HT1080 (cell line): Measurements from ENCODE around the gene GALNT12. TPM values are rescaled to one million over a fixed set of nuclear protein-coding genes. Genes with fewer than 3 reads are reported as not detected.

Experiments used
- DNase-seq: peaks from one replicate; pipeline ENCODE4 v3.0.0-alpha.2; 2015; ENCODE audit warnings: low read depth
- polyA plus RNA-seq, 2 experiments: library from polyadenylated mRNA; depleted of rRNA; stranded (reverse); fragments of >200 nt; gene quantifications; 2 replicates each; pipeline ENCODE4 v1.2.3, GENCODE V29; 2015
- total RNA-seq: library from RNA; depleted of rRNA; stranded (reverse); fragments of >200 nt; shearing (Covaris generic); gene quantifications from 2 replicates; pipeline ENCODE4 v1.2.3, GENCODE V29; 2014; rRNA removed

GALNT12 gene, protein sequence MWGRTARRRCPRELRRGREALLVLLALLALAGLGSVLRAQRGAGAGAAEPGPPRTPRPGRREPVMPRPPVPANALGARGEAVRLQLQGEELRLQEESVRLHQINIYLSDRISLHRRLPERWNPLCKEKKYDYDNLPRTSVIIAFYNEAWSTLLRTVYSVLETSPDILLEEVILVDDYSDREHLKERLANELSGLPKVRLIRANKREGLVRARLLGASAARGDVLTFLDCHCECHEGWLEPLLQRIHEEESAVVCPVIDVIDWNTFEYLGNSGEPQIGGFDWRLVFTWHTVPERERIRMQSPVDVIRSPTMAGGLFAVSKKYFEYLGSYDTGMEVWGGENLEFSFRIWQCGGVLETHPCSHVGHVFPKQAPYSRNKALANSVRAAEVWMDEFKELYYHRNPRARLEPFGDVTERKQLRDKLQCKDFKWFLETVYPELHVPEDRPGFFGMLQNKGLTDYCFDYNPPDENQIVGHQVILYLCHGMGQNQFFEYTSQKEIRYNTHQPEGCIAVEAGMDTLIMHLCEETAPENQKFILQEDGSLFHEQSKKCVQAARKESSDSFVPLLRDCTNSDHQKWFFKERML
- 0.10 and 0.30 TPM in 2 replicates for total RNA-seq
- 3.6 and 4.8 TPM in 2 replicates for polyA plus RNA-seq (2015; cell fraction: cytosol; rRNA removed)
- 8.4 TPM in 2 replicates for polyA plus RNA-seq (2015; cell fraction: nucleus; rRNA removed)

DNA sequence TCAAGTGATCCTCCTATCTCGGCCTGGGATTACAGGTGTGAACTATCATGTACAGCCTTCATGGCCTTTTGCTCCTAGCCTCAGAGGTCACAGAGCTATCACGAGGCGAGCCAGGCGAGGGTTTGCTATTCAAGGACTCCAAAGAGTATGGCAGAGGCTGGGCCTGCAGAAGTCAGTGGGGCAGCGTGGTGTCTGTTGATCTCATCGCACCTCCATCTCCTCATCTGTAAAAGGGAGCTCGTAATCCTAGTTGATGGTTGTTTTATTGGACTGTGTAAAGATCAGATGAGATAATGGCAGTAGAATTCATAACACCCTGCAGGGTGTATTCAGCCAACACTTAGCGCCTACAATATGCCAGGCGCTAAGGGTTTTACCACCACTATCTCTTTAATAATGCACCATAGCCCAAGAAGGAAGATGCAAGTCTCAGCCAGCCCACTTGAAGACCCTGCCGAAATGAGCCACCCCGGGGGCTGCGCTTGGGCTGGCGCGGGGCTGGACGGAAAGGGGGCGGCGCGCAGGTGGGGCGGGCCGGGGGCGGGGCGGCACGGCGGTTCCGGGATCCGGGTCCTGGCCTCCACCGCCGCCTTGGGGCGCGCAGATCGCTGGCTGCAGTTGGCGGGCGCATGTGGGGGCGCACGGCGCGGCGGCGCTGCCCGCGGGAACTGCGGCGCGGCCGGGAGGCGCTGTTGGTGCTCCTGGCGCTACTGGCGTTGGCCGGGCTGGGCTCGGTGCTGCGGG lies at the start of gene GALNT12:
TSS of gene GALNT12 (plus strand) at position 601 of the 744 bp plus-strand sequence. CDS start at position 630, 29 bp downstream.
- no peak for DNase-seq

DNA sequence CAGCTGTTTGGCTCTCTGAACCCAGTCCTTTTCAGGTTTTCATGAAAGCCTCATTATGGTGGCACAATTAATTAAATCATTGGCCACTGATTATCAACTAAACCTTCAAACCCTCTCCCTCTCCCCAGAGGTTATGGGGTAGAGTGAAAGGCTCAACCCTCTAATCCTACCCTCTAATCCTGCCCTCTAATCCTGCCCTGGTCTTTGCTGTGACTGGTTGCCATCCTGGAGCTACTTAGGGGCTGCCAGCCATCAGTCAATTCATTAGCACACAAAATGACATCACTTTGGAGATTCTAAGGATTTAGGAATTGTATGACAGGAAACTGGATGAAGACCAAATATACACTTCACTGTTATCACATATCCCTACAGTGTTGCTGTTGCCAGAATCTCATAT lies 47.2 kb upstream of the GALNT12 start:
- DNase-seq = no peak

DNA sequence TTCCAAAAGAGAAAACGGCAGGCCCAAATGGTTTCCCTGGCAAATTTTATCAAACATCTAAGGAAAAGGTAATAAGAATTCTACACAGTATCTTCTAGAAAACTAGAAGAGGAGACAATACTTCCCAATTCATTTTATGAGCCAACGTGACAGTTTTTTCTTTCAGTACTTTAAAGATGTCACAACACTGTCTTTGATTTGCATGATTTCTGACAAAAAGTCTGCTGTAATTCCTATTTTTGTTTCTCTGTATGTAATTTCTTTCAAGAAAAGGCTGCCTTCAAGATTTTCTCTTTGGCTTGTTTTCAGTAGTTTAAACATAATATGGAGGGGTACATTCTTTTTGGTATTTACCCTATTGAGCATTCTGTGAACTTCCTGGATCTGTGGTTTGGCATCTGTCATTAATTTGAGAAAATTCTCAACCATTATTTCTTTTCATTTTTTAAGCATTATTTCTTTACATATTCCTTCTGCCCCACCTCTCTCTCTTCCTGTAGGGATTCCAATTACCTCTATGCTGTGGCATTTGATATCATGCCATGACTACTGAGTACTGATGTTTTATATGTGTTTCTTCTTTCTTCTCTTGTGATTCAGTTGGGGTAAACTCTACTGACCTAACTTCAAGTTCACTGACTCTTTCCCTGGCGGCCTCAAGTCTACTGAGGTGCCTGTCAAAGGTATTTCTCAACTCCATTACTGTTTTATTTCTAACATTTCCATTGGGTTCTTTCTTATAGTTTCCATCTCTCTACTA lies 43.3 kb upstream of the GALNT12 start:
- no peak for DNase-seq

DNA sequence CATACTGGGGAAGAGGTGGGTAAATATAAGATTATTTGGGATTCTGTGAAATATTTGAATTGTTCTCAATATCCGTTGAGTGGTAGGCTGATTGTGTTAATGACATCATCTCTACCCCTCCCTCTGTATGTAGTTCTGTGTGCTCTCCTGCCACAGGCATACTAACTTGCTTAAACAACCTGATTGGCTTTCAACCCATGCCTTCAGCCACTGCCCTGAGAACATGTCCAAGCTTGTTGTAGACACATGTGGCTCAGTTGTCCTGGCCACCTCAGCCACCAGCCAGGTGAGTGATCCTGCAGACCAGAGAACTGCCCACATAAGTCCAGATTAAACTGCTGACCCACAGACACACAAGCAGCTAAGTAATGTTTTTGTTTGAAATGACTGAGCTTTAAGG lies 42.2 kb upstream of the GALNT12 start:
- no peak for DNase-seq

DNA sequence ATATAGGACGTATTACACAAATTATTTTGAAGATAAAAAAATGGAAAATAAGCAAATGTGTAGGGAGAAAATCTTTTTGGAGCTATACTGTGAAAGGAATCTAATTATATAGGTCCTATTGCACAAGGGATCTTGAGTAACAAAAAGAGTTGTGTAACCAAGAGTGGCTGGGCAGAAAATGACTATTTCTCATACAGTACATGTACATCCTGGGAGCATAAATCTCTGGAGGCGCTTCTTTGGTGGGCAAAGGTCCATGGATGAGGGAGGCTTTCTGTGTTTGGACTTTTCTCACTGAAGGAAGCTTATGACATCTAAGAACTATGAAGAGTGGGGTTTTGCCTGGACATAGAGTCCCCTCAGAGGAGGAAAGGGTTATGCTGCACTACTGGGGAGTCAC lies 40.9 kb upstream of the GALNT12 start:
- no peak for DNase-seq

DNA sequence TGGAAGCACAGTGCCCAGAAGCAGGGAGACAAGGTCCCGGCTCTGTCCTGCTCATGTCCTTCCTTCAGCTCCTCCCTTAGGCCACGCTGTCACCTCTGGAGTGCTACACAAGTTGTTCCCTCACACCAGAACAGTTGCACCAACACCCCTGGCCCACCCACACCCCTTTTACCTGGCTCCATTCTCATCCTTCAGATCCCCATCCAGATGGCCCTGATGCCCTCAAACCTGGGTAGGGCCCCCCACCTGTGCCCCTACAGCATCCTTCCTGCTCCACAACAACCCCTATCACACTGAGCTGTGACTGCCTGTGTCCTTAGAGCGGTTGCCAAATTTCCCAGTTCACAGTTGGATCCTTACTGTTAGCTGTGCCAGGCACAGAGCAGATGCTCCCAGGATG lies 40.3 kb upstream of the GALNT12 start:
- no peak for DNase-seq

DNA sequence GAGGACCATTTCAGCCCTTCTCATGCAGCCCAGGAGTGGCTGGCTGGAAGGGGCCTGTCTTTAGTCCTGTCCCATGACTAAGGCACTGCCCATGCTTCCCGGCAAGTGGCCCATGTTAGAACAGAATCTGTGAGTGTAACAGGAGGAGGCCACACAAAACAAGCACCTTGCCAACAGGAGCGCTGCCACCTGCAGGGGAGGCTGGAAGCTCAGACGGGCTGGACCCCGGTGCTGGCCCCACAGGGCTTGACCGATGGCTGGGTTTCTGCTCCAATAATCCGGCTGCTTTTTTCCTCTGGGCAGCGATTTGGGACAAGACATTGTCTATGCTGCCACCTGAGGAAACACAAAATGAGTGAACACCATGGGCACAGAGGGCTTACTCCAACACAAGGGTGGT lies 39.6 kb upstream of the GALNT12 start:
- DNase-seq = no peak

DNA sequence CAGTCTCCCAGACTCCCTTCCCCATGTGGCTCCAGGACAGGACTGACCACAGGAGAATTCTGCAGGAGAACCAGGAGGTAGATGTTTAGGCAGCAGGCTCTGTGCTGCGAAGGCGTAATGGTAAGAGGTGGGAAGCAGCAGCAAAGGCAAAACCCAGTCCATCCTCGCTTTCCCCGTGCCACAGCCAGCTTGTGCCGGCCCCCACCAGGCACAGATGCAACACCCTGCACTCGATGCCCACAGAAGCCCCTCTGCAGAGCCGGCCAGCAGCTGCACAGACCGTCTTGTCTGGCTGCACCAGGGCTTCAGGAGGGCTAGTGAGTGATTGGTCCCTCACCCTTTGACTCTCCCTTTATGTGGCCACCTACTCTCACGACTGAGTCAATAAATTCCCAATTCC lies 39.1 kb upstream of the GALNT12 start:
- DNase-seq = no peak

DNA sequence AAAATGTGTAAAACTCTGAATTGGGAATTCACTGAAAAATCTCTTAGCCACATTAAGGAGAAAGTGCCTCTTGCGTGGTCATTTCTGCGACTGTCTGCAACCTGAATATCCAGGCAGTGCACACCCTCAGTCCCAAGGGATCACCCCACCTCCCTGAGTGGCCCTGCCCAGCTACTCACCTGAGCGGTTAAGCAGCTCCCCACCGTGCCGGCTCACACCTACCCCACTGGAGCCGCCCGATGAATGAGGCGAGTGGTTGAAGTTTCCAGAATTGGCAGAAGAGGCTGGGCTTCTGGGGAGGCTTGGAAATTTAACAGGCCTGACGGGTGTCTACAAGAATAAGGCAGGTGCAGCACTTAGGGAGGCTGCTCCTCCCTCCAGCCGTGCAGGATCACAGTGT lies 36.8 kb upstream of the GALNT12 start:
- no peak for DNase-seq

DNA sequence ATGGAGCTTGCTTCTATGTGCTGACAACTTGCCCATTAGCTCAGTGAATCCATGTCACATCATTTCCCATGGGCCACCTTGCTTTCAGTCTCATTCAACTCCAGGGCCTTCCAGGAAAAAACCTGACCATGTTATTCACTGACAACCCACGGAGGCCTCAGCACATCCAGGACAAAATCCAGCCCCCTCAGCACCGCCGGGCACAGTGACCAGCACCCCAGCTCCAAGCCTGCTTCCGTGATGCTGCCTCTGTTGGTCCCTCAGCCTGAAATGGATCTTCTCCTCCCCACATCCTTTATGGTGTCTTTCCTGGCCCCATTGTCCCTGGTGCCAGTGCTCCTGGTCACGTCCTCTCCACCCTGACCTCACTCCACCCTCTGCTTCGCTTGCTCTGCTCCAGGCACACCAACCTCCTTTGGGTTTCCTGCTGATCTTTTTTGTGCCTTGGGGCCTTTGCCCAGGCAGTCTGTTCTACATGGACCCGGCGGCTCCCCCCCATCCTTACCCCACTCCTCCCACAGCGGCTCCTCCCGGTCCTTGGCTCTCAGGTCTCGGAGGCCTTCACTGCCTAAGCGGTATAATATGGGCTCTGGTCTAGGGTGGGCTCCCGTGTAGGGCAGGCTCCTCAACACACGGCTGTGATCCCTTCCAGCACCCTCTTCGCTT lies 36.1 kb upstream of the GALNT12 start:
- DNase-seq = no peak

DNA sequence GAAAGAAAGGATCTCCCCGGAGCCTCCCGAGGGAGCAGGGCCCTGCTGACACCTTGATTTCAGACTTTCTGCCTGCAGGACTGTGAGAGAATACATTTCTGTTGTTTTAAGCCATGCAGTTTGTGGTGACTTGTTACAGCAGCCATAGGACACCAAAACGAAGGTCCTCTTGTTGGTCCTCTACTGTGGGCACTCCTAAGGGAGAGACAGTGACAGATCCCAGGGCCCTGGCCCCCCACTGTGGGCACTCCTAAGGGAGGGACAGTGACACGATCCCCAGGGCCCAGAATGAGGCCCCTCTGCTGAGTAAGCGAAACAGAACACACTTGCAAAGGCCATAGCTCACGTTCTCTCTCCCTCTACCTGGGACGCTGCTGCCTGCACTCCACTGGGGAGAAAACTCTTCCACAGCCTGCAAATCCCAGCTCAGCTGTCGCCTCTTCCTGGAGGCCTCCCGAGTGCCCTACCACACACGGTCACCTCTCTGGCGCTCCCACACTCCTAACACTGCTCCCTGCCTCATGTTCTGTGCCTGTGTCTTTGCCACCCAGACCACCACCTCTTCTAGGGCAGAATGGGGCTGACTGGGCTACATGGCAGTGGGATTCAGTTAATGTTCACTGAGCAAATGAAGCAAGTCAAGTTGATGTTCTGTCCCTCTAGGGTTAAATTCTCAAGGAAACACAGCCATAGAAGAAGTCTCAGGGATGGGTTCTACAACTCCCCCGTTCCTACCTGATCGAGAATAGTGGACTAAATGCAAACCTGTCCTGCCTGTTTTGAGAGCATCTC lies 34.9 kb upstream of the GALNT12 start:
- no peak for DNase-seq

DNA sequence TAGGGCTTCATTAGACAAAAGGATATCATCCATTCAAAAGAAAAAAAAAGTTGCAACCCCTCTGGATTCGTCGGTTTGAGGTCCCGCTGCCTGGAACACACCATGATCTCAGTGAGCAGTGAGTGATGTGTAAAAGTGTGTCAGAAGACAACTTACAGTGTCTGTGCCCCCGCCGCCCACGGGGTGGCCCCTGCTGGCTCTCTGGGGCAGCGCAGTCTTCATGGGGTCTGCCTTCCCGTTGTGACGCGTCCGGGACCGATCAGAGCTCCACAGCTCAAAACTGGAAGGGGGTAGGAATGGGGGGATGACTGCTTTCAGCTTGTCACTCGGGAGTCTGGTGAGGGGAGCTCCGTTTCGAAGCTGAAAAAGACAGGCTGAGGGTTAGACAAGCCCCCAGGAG lies 33.7 kb upstream of the GALNT12 start:
- no peak for DNase-seq

DNA sequence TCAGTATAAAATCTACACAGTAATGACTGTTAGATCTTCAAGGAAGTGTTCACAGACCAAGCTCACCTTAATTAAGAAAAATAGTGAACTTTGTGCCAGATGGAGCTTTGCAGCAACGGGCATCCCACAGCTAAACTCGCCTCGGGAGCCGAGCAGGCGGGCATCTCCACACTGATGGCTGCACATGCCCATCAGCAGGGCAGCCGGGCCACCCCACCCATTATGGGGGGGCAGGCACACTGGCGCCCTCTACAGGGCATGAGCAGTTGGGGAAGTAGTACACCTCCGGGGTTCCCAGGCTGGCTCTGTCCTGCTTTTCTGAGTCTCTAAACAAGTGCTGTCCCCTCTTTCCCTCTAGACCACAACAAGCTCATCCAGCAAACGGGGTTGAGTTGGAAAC lies 32.7 kb upstream of the GALNT12 start:
- no peak for DNase-seq

DNA sequence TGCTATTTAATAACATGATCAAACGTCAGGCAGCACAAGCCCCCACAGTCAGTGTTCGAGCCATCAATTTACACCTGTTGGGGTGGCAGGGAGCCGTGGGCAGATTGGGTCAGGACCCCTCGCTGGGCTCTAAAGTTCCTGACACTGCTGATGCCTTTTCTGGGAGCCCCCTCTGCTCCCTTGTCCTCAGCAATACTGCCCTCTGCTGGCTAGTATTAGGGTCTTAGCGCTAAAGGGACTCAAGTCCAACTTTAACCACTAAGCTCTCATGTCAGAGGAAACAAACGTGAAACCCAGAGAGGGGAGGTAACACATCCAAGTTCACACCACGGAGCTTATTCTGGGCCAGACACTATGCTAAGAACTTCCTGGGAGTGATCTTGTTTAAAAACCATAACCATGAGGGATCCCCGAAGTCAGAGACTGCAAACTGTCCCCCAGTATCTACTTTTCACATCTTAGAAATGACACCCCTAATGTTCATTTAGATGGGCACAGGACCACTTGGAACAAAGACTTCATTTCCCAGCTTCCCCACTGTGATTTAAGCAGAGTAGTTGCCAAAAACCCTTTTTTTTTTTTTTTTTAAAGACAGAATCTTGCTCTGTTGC lies 31.5 kb upstream of the GALNT12 start:
- DNase-seq = peak; percentile 48

DNA sequence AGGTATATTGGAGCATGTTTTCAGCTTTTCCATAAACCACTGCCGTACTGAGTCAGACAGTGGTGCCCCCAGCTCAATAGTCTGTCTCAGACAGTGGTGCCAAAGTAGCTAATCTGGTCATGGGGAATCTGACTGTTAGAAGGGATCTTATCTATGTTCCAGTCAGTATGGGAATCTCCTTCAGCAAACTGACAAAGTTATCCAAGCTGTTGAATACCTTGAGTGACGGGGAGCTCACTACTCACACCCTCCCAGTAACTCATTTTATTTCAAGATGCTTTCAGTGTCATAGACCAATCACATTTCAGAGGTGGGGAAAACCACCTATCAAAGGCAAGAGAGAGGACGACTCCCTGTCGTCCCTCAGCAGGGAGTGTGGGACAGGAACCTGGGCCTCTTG lies 29.9 kb upstream of the GALNT12 start:
- DNase-seq = no peak

DNA sequence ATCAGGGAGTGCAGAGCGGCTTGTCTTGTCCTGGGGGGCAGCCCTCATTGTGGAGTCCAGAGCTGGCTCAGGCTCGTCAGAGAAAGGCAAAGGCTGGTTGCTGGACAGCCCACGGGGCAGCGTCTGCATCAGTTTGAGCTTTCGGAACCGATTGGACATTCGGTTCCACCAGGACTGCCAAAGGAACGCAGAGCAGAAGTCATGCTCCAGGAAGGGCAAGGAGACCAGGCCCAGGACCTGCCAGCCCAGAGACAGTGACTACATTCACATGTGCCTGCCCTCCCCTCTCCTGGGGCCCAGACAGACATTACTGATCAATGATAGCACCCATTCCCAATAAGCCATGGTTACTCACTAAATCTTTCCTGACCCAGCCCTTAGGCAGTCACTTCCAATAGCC lies 29.2 kb upstream of the GALNT12 start:
- DNase-seq = no peak

DNA sequence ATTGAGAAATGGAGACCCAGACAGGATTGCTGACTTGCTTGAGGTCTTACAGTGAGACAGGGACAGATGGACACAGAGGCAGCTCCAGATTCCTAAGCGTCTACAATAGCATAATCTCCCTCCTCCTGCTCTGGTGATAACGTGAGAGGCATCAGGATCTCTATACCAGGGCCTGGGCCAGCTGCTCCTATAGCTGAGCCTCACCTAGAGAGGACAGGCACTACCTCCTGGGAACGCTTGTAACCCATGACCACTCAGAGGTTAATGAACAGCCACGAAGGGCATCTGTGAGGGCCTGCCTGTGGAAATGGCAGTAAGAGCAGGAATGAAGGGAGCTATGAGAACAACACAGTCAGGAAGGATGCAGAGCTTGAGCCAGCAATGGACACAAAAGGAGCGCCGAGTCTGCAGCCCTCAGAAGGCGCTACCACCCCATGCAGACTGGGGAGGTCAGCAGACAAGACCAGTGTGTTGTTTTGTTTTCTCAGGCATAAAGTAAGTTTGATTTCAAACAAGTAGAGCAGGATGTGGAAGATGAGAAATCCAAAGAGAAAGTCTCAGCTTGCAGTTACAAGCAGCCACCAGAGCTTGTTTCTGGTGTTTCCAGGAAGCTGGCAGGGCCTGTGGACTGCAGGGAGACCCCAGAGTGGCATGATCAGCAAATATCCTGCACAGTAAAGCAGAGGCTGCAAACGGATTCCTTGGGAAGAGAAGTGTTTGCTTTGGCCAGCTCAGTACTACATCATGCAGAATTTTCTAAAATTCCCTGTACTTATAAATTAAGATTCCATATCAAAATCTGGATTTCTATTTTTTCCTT lies 28.5 kb upstream of the GALNT12 start:
- DNase-seq = no peak

DNA sequence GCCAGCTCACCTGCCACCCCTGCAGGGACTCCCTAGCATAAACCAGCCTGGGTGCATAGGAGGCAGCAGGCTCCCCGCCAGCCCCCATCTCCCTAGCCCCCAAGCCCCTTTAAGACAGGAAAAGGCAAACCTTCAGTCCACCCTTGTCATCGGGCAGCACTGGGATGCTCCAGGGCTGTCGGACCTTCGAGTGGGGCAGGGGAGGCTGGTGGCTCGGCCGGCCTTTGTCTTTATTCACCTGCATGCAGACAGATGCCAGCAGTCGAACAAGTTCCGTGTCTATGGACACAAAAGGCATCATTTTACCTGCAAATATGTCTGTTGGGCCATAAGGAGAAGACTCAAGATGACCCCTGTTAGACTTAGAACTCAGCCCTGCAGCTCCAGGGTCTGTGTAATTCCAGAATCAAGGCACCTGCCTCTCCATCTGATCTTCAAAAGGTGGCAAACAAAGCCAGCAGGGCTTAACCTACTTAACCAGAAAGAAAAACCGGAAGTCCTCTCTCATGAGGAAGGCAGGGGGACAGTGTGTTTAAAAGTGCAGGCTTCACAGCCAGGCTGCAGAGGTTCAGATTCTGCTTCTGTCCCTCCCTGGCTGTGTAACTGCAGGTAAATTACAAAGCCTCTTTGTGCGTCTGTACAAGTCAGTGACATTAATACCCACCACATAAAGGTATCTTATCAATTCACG lies 27.3 kb upstream of the GALNT12 start:
- DNase-seq = no peak
